SKM-1 (cell line): ENCODE results near the gene GGT1.
A peak's percentile ranks its signal among the peaks of the same experiment; 100 is the strongest.
"Not testable (repeated sequence)": the region's sequence is repeated elsewhere in the genome, so short reads cannot be mapped to it uniquely, and the experiment has no call there.

Source experiments
- DNase-seq: peaks from one replicate; lab custom pipeline; 2025; ENCODE audit not compliant: unreplicated experiment; lab: John Stamatoyannopoulos, UW

Gene GGT1

GRCh38 chr22:24602847-24603769, at the start of gene GGT1:
TSS of gene GGT1 (plus strand) at chr22:24603193. CDS start at chr22:24611082, 7,889 bp downstream.
- DNase-seq = not testable (repeated sequence)

GRCh38 chr22:24553597-24554312, 49.2 kb upstream of the GGT1 start:
- no peak for DNase-seq

- no peak for DNase-seq
Measured at GRCh38 chr22:24554313-24555164, 48.5 kb upstream of the GGT1 start, which contains the start of gene GUCD1. TSS of gene GUCD1 (minus strand) at chr22:24555138. CDS start at chr22:24554991, 147 bp downstream.

GRCh38 chr22:24555165-24556039, 47.6 kb upstream of the GGT1 start, which contains the start of gene SNRPD3:
TSS of gene SNRPD3 (plus strand) at chr22:24555999. CDS start at chr22:24557675, 1,676 bp downstream.
- peak; percentile 93 for DNase-seq

GRCh38 chr22:24559471-24559870, 43.5 kb upstream of the GGT1 start:
- no peak for DNase-seq

GRCh38 chr22:24563246-24563645, 39.7 kb upstream of the GGT1 start:
- no peak for DNase-seq

GRCh38 chr22:24564376-24565058, 38.5 kb upstream of the GGT1 start:
- DNase-seq = no peak

- DNase-seq = no peak
Measured at GRCh38 chr22:24565077-24565476, 37.9 kb upstream of the GGT1 start.

GRCh38 chr22:24566899-24567511, 36.0 kb upstream of the GGT1 start:
- no peak for DNase-seq

GRCh38 chr22:24567668-24568067, 35.3 kb upstream of the GGT1 start:
- no peak for DNase-seq

GRCh38 chr22:24571266-24571665, 31.7 kb upstream of the GGT1 start:
- no peak for DNase-seq

GRCh38 chr22:24576778-24577177, 26.2 kb upstream of the GGT1 start:
- no peak for DNase-seq

GRCh38 chr22:24578355-24579257, 24.4 kb upstream of the GGT1 start:
- no peak for DNase-seq

- no peak for DNase-seq
Measured at GRCh38 chr22:24579258-24579601, 23.8 kb upstream of the GGT1 start.

GRCh38 chr22:24580276-24580675, 22.7 kb upstream of the GGT1 start:
- DNase-seq = no peak

- DNase-seq = no peak
Measured at GRCh38 chr22:24582056-24582814, 20.8 kb upstream of the GGT1 start.
